Measurements from ENCODE around the gene PAFAH1B1. TPM values are rescaled to one million over a fixed set of nuclear protein-coding genes. Genes with fewer than 3 reads are reported as not detected.
A peak's percentile ranks its signal among the peaks of the same experiment; 100 is the strongest.

PAFAH1B1 gene
- total RNA-seq, 4 donors from 2014 or later: 24.1 to 145 (median 98.8) TPM

GRCh38 chr17:2582493-2582892 lies 11.0 kb upstream of the PAFAH1B1 start:
- 91 to 96% methylated on average over 12 to 18 of the region's 18 CpGs for WGBS, 2 donors (ENCODE audit: low coverage in 1 of 2)
- intact Hi-C loops (cut with DNase I; ENCODE audit: low total_unique reads): no loop called here
- no peak overlapping the region for H3K4me3 ChIP-seq
- in situ Hi-C loops (cut with MboI; ENCODE audit: low pct_ligation_motif_present in 1 of 4, low pct_unique_long_range_greater_than_20kb in 1 of 4, low sequenced_read_pairs in 3 of 4): no loop called here
- peaks cover 3% of the 10 kb centered on the region for H3K27me3 ChIP-seq
- H3K36me3 ChIP-seq: no peaks in the 10 kb centered on the region
- no peak for DNase-seq
- no peaks in the 10 kb centered on the region for H3K9me3 ChIP-seq
- no peak overlapping the region for H3K27ac ChIP-seq
- H3K4me1 ChIP-seq: no peaks in the 10 kb centered on the region
- TF ChIP-seq EP300 (IDR thresholded peaks at IDR 0.05; ENCODE audit: low read depth): no peak

- no peak for DNase-seq
- no peaks in the 10 kb centered on the region for H3K36me3 ChIP-seq
- in situ Hi-C loops (cut with MboI; ENCODE audit: low pct_ligation_motif_present in 1 of 4, low pct_unique_long_range_greater_than_20kb in 1 of 4, low sequenced_read_pairs in 3 of 4): no loop called here
- TF ChIP-seq EP300 (IDR thresholded peaks at IDR 0.05; ENCODE audit: low read depth) (no peak), POLR2A (IDR thresholded peaks at IDR 0.05) (no peak), CTCF (IDR thresholded peaks at IDR 0.05) (no peak), POLR2AphosphoS5 (IDR thresholded peaks at IDR 0.05) (no peak)
- intact Hi-C loops (cut with DNase I; ENCODE audit: low total_unique reads): no loop called here
- no peak overlapping the region for H3K27ac ChIP-seq
- no peaks in the 10 kb centered on the region for H3K27me3 ChIP-seq
- H3K4me1 ChIP-seq: peaks cover 4 to 23% (median 21%) of the 10 kb centered on the region in 4 donors
- 93% methylated on average over 9 to 16 of the region's 16 CpGs for WGBS, 2 donors (ENCODE audit: low coverage in 1 of 2)
- H3K9me3 ChIP-seq: no peaks in the 10 kb centered on the region
- no peak overlapping the region for H3K4me3 ChIP-seq
Observed at GRCh38 chr17:2591040-2591640, 2.3 kb upstream of the PAFAH1B1 start.

- DNase-seq: peak; percentile 85
- TF ChIP-seq POLR2AphosphoS5 (IDR thresholded peaks at IDR 0.05) (peak in 1 of 3 donors; percentile 41), POLR2A (IDR thresholded peaks at IDR 0.05) (peak; percentile 43), CTCF (IDR thresholded peaks at IDR 0.05) (no peak), EP300 (IDR thresholded peaks at IDR 0.05; ENCODE audit: low read depth) (no peak)
- Histone ChIP-seq H3K27ac (peak overlapping the region; percentile 93 to 100 (median 98)), H3K27me3 (no peaks in the 10 kb centered on the region), H3K4me3 (peak overlapping the region; percentile 57 to 96 (median 81)), H3K4me1 (peaks cover 12 to 53% (median 44%) of the 10 kb centered on the region in 4 donors), H3K36me3 (no peaks in the 10 kb centered on the region), H3K9me3 (no peaks in the 10 kb centered on the region)
- intact Hi-C loops (cut with DNase I; ENCODE audit: low total_unique reads) (no loop called here), in situ Hi-C loops (cut with MboI; ENCODE audit: low pct_ligation_motif_present in 1 of 4, low pct_unique_long_range_greater_than_20kb in 1 of 4, low sequenced_read_pairs in 3 of 4) (no loop called here)
- WGBS, 2 donors (ENCODE audit: low coverage in 1 of 2): 0% methylated on average over 50 of the region's 80 CpGs; no CpG with 5 or more reads in 1 of the 2 donors
Observed at GRCh38 chr17:2593821-2594721, 617 bp downstream of the PAFAH1B1 start.

- 0 to 4% methylated on average over 8 to 16 of the region's 16 CpGs for WGBS, 2 donors (ENCODE audit: low coverage in 1 of 2)
- Histone ChIP-seq H3K4me1 (peaks cover 12 to 60% (median 48%) of the 10 kb centered on the region in 4 donors), H3K36me3 (no peaks in the 10 kb centered on the region), H3K9me3 (no peaks in the 10 kb centered on the region), H3K4me3 (peak overlapping the region; percentile 57 to 96 (median 81)), H3K27me3 (no peaks in the 10 kb centered on the region), H3K27ac (peak overlapping the region; percentile 93 to 100 (median 98))
- intact Hi-C loops (cut with DNase I; ENCODE audit: low total_unique reads) (no loop called here), in situ Hi-C loops (cut with MboI; ENCODE audit: low pct_ligation_motif_present in 1 of 4, low pct_unique_long_range_greater_than_20kb in 1 of 4, low sequenced_read_pairs in 3 of 4) (no loop called here)
- no peak for TF ChIP-seq CTCF (IDR thresholded peaks at IDR 0.05)
- no peak for TF ChIP-seq POLR2A (IDR thresholded peaks at IDR 0.05)
- TF ChIP-seq EP300 (IDR thresholded peaks at IDR 0.05; ENCODE audit: low read depth): no peak
- TF ChIP-seq POLR2AphosphoS5 (IDR thresholded peaks at IDR 0.05): no peak
- DNase-seq: no peak
Observed at GRCh38 chr17:2594722-2595599, 1.5 kb downstream of the PAFAH1B1 start.

Measured in transverse colon (tissue), 4 donors.